ENCODE measurements around the gene SUCO.

- TF ChIP-seq EZH2 (IDR thresholded peaks at IDR 0.05), result no peak
- no peak for TF ChIP-seq POLR2AphosphoS5 (IDR thresholded peaks at IDR 0.05; ENCODE audit: borderline replicate concordance, low read depth, low read length)
Observed at GRCh38 chr1:172647110-172647564, 114.2 kb downstream of the SUCO start.

All from SK-N-MC (cell line).